ENCODE data around the gene ABCA5. TPM values are rescaled to one million over a fixed set of nuclear protein-coding genes. Genes with fewer than 3 reads are reported as not detected.
A peak's percentile ranks its signal among the peaks of the same experiment; 100 is the strongest.

Gene ABCA5
- total and polyA plus RNA-seq, 2 of the 13 experiments (the other 11 are each of a cell fraction or from before 2014, with no cell fraction given): 9.7 to 10.1 TPM

- TF ChIP-seq POLR2A (IDR thresholded peaks at IDR 0.05; ENCODE audit: insufficient read depth in 1 of 2, low read depth in 2 of 2, low read length in 2 of 2) (no peak), AHDC1 (CRISPR knock-in tag; IDR thresholded peaks at IDR 0.05; ENCODE audit: borderline replicate concordance) (peak; percentile 43; the same call in 1 of the 2 replicates), TSC22D2 (CRISPR knock-in tag; IDR thresholded peaks at IDR 0.05; ENCODE audit: borderline replicate concordance) (no peak), FOXA3 (CRISPR knock-in tag; IDR thresholded peaks at IDR 0.05) (peak; percentile 81), FLYWCH1 (CRISPR knock-in tag; IDR thresholded peaks at IDR 0.05) (no peak), TEAD3 (CRISPR knock-in tag; optimal IDR thresholded peaks at IDR 0.05; ENCODE audit: borderline replicate concordance) (no peak), DR1 (CRISPR knock-in tag; IDR thresholded peaks at IDR 0.05) (no peak), KMT2B (CRISPR knock-in tag; IDR thresholded peaks at IDR 0.05) (no peak), RERE (CRISPR knock-in tag; IDR thresholded peaks at IDR 0.05; ENCODE audit: low read depth) (no peak), ZFP90 (CRISPR knock-in tag; IDR thresholded peaks at IDR 0.05; ENCODE audit: borderline replicate concordance) (no peak), ZBTB46 (CRISPR knock-in tag; IDR thresholded peaks at IDR 0.05; ENCODE audit: borderline replicate concordance) (no peak), ZNF205 (CRISPR knock-in tag; IDR thresholded peaks at IDR 0.05) (no peak), ADNP (CRISPR knock-in tag; IDR thresholded peaks at IDR 0.05) (no peak), SAP130 (CRISPR knock-in tag; IDR thresholded peaks at IDR 0.05; ENCODE audit: low read depth) (peak; percentile 21)
- TF ChIP-seq, protein P1, sequence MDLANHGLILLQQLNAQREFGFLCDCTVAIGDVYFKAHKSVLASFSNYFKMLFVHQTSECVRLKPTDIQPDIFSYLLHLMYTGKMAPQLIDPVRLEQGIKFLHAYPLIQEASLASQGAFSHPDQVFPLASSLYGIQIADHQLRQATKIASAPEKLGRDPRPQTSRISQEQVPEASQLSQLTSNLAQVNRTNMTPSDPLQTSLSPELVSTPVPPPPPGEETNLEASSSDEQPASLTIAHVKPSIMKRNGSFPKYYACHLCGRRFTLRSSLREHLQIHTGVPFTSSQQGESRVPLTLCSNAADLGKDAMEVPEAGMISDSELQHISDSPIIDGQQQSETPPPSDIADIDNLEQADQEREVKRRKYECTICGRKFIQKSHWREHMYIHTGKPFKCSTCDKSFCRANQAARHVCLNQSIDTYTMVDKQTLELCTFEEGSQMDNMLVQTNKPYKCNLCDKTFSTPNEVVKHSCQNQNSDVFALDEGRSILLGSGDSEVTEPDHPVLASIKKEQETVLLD (CRISPR knock-in tag; IDR thresholded peaks at IDR 0.05; ENCODE audit: low read depth): no peak
Measured at GRCh38 chr17:69223809-69224208, 103.1 kb downstream of the ABCA5 start (continued).
